HEK293 (cell line): ENCODE results near the gene USP24.

Source experiments
- CTCF ChIP-seq: fragments of 450-650 bp; formaldehyde crosslinking; IDR thresholded peaks from 2 replicates; pipeline ENCODE4 v1.5.1; 2016; ENCODE audit warnings: missing biosample characterization, missing genetic modification characterization
- PBX3 ChIP-seq: sonication (generic); formaldehyde crosslinking; IDR thresholded peaks from 2 replicates; pipeline ENCODE4 v1.8.1; 2022; ENCODE audit warnings: mild to moderate bottlenecking, moderate library complexity, missing genetic modification reagents
- TCF7L2 ChIP-seq: IDR thresholded peaks from 2 replicates; pipeline ENCODE4 v1.6.1; 2011; ENCODE audit warnings: low read depth, mild to moderate bottlenecking, inconsistent platforms, low read length, moderate library complexity, borderline replicate concordance
- ZNF138 ChIP-seq: fragments of 450-650 bp; formaldehyde crosslinking; IDR thresholded peaks from 2 replicates; pipeline ENCODE4 v1.5.1; 2016; ENCODE audit warnings: missing biosample characterization, missing genetic modification characterization, borderline replicate concordance
- ZNF510 ChIP-seq: fragments of 450-650 bp; formaldehyde crosslinking; IDR thresholded peaks from 2 replicates; pipeline ENCODE4 v1.5.1; 2018; ENCODE audit warnings: mild to moderate bottlenecking, missing genetic modification characterization, missing biosample characterization; ENCODE audit not compliant: insufficient replicate concordance
- ZNF624 ChIP-seq: fragments of 450-650 bp; formaldehyde crosslinking; IDR thresholded peaks from 2 replicates; pipeline ENCODE4 v1.5.1; 2017; ENCODE audit warnings: missing biosample characterization, missing genetic modification characterization
- ZNF792 ChIP-seq: fragments of 450-650 bp; formaldehyde crosslinking; IDR thresholded peaks from 2 replicates; pipeline ENCODE4 v1.5.1; 2016; ENCODE audit warnings: missing biosample characterization, missing genetic modification characterization

- no peak for TF ChIP-seq PBX3
- TF ChIP-seq TCF7L2, result no peak
- TF ChIP-seq CTCF (tag by site-specific recombination), result no peak
- TF ChIP-seq ZNF138 (tag by site-specific recombination), result no peak
- TF ChIP-seq ZNF510 (tag by site-specific recombination), result no peak
- no peak for TF ChIP-seq ZNF624
- TF ChIP-seq ZNF792, result no peak
These were observed 141.8 kb downstream of the USP24 start for GRCh38 chr1:55073187-55073916.
